ENCODE measurements around the gene TEX44.

- TF ChIP-seq POLR2A (IDR thresholded peaks at IDR 0.05) (no peak), CTCF (IDR thresholded peaks at IDR 0.05) (peak in 3 of 4 experiments; percentile 73 to 91 (median 86)), POLR2AphosphoS5 (IDR thresholded peaks at IDR 0.05) (no peak)
Measured at GRCh38 chr2:231557571-231558217, 35.0 kb upstream of the TEX44 start.
